Mucosa of descending colon (tissue), 3 donors: ENCODE results near the gene FURIN. TPM values are rescaled to one million over a fixed set of nuclear protein-coding genes. Genes with fewer than 3 reads are reported as not detected.
"Not testable (repeated sequence)": the region's sequence is repeated elsewhere in the genome, so short reads cannot be mapped to it uniquely, and the experiment has no call there.

Experiments used
- ATAC-seq: fragments of 200-7000 bp; cut with Tn5 transposase; one replicate; pipeline ENCODE4 v1.9.1; 2020; ENCODE audit warnings: mild to moderate bottlenecking, moderate library complexity
- DNase-seq, 3 donors: peaks; one replicate each; pipeline ENCODE4 v3.0.0-alpha.2; 2020
- H3K36me3 ChIP-seq: fragments of 200-600 bp; one replicate; pipeline ENCODE4 v1.8.0; 2021; ENCODE audit warnings: low read depth, mild to moderate bottlenecking
- H3K4me1 ChIP-seq: fragments of 200-600 bp; one replicate; pipeline ENCODE4 v1.8.0; 2021; ENCODE audit warnings: low read depth, mild to moderate bottlenecking
- H3K4me3 ChIP-seq: fragments of 200-600 bp; one replicate; pipeline ENCODE4 v1.8.0; 2021; ENCODE audit warnings: mild to moderate bottlenecking
- H3K9me3 ChIP-seq: fragments of 200-600 bp; one replicate; pipeline ENCODE4 v1.8.0; 2021; ENCODE audit warnings: mild to moderate bottlenecking
- intact Hi-C, 2 donors: fragments of 100-400 bp; cut with DNase I in 1 of 2; cut with micrococcal nuclease in 1 of 2; formaldehyde crosslinking; loops; one replicate each; pipeline versions ENCODE4 v1.11.0 to v1.11.1; 2022; cut with DNase I, micrococcal nuclease
- total RNA-seq, 3 donors: library from RNA; stranded (reverse); fragmentation: NEBNext Ultra II Directional in 2 of 3; extraction: Animal tissue kit (Norgen Biotek cat#: 25700) in 2 of 3; gene quantifications; one replicate each; pipeline versions ENCODE4 v1.2.1 to v1.2.4, GENCODE V29; 2021 to 2023
- TF ChIP-seq, protein P1 (sequence below): fragments of 200-600 bp; IDR thresholded peaks from one replicate; pipeline ENCODE4 v1.8.0; 2022; ENCODE audit warnings: antibody characterized with exemption, mild to moderate bottlenecking
- donor health status: DM: no; HTN: no; CAD: no; lungs with moderate emphysema.
- donor health status: DM: no; HTN: no; CAD: no.
- donor health status: DM: no; HTN: yes; CAD: no.

FURIN gene
- total RNA-seq, 3 donors from 2014 or later, result 65.9 to 83.4 (median 67.4) TPM

DNA sequence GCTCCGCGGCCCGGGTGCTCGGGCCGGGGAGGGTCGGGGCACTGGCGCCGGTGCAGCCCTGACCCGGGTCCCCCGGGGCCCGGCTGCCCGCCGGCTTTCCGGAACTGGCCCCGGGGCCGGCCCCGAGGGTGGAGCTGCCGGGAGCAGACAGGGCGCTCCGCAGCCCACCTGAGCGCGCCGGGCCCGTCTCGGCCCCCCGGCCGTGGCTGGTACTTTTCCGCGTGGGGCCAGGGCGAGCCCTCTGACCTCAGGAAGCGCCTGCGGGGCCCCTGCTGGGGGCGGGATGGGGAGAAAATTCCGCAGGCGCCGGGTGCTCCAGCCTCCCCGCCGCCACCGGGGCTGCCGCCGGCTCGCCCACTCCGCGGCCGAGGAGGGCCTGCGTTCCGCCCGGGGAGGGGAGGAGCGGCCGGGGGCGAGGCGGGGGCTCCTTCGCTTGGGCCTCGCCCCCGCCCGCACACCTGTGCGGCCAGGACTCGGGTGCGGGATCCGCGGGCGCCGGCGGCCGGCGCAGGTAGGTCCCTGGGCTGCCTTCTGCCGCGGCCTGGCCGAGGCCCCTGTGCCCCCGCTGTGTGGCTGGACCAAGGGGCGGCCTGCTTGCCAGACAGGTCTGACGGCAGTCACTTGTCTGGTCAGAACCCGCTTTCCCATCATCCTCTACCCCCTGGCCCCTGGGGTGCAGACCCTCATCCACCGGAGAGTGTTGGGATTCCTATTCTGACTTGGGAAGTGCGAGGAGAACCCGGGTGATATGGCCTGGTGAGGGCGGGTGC, 3.5 kb downstream of the FURIN start:
- Histone ChIP-seq H3K4me3 (peak overlapping the region; percentile 82), H3K36me3 (no peaks in the 10 kb centered on the region), H3K9me3 (no peaks in the 10 kb centered on the region), H3K4me1 (peaks cover 36% of the 10 kb centered on the region)
- ATAC-seq (peak; percentile 42), DNase-seq (peak in 2 of 3 donors; percentile 47 to 67)
- intact Hi-C loops, result loop anchor here in 1 of 2 donors (10.0 kb wide), 1 partner anchor 157 kb away; the partner anchor contains the start of gene BLM
- TF ChIP-seq, protein P1, sequence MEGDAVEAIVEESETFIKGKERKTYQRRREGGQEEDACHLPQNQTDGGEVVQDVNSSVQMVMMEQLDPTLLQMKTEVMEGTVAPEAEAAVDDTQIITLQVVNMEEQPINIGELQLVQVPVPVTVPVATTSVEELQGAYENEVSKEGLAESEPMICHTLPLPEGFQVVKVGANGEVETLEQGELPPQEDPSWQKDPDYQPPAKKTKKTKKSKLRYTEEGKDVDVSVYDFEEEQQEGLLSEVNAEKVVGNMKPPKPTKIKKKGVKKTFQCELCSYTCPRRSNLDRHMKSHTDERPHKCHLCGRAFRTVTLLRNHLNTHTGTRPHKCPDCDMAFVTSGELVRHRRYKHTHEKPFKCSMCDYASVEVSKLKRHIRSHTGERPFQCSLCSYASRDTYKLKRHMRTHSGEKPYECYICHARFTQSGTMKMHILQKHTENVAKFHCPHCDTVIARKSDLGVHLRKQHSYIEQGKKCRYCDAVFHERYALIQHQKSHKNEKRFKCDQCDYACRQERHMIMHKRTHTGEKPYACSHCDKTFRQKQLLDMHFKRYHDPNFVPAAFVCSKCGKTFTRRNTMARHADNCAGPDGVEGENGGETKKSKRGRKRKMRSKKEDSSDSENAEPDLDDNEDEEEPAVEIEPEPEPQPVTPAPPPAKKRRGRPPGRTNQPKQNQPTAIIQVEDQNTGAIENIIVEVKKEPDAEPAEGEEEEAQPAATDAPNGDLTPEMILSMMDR, result no peak

DNA sequence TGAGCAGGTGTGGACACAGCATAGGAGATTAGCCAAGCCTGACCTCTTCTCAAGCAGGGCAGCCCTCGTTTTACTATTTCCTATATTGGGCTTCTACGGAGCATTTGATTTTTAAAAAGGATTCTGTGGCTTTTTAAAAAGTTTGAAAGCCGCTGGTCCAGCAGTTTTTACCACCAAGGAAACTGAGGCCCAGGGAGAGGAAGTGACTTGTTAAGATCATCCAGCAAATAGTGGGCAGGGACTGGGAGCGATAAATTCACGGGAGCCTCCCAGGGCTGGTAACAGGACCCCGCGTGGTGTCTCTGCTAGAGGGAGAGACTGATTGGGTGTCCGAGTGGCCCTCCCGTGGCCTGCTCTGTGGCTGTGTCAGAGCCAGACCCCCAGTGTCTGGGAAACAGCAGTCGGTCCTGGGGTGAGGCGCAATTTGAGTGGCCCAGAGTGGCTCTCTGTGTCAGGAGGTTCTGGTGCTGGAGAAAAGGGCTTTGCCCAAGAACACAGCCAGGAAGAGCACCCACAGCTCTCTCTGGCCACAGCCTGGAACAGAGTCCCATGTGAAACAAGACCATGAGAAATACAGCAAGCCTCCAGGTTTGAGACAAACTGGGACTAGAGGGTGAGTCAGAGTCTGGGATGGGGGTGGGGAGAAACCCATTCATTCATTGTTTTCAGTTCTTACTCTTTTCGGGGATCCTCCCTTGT, 4.2 kb downstream of the FURIN start:
- TF ChIP-seq, protein P1, result no peak
- no peak for DNase-seq
- Histone ChIP-seq H3K9me3 (no peaks in the 10 kb centered on the region), H3K4me1 (peaks cover 36% of the 10 kb centered on the region), H3K36me3 (no peaks in the 10 kb centered on the region), H3K4me3 (peak overlapping the region; percentile 82)
- no peak for ATAC-seq
- intact Hi-C loops, result loop anchor here in 1 of 2 donors (10.0 kb wide), 1 partner anchor 158 kb away; the partner anchor contains the start of gene BLM

DNA sequence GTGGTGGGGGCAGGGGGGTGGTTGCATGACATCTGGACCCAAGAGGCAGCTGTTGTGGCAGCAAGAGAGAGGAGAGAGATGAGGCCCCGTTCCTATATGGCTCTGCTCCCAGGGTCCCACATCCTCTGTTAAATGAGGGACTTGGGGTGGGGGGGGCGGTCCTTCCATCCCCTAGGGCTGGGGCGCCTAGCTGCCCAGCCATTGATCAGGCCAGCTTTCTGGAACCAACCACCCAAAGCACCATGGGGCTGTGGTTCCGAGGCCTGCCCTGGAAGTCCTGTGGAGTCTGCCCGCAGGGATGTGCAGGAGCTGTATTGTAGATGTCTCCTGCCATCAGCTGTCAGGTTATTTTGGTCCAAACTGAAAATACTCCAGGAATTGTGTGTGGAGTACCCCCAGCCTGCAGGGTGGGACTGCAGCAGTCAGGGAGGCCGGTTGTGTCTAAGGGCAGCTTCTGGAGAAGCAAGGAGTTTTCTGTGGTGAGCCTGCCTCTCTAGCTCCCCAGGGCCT, 5.2 kb downstream of the FURIN start:
- no peak for ATAC-seq
- intact Hi-C loops, result loop anchor here in 1 of 2 donors (10.0 kb wide), 1 partner anchor 159 kb away; the partner anchor contains the start of gene BLM
- no peak for DNase-seq
- TF ChIP-seq, protein P1, result no peak
- Histone ChIP-seq H3K4me1 (peaks cover 36% of the 10 kb centered on the region), H3K4me3 (no peak overlapping the region), H3K36me3 (peaks cover 5% of the 10 kb centered on the region), H3K9me3 (no peaks in the 10 kb centered on the region)

DNA sequence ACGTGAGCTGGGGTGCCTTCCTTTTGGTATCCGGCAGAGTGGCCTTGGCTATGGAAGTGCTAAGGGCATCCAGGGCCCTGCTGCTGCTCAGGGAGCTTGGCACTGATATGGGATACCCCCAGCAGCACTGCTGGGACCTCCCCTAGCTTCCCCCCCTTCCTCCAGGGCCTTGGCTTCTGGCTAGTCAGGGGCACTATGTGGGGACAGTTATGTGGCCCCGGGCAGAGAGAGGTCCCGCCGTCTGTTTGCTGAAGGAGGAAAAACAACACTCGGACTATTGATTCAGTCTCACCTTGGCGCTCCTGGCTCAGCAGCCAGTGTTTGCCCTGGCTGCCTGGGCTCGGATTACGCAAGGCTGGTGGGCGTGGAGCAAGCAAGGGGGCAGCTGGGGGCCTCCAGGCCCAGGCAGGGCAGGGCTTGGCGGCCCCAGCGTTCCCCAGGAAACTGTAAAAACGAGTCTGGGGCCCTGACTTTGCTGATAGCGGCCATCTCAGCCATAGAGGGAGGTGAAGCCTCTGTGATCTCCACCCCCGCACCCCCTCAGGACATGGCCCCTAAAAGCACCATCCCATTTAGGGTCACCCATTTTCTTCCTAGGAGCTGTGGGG, 5.7 kb downstream of the FURIN start:
- Histone ChIP-seq H3K36me3 (peaks cover 5% of the 10 kb centered on the region), H3K4me3 (no peak overlapping the region), H3K4me1 (peaks cover 36% of the 10 kb centered on the region), H3K9me3 (no peaks in the 10 kb centered on the region)
- ATAC-seq, result no peak
- TF ChIP-seq, protein P1, result no peak
- intact Hi-C loops, result loop anchor here in 1 of 2 donors (10.0 kb wide), 1 partner anchor 159 kb away; the partner anchor contains the start of gene BLM
- DNase-seq, result peak in 1 of 3 donors; percentile 44

DNA sequence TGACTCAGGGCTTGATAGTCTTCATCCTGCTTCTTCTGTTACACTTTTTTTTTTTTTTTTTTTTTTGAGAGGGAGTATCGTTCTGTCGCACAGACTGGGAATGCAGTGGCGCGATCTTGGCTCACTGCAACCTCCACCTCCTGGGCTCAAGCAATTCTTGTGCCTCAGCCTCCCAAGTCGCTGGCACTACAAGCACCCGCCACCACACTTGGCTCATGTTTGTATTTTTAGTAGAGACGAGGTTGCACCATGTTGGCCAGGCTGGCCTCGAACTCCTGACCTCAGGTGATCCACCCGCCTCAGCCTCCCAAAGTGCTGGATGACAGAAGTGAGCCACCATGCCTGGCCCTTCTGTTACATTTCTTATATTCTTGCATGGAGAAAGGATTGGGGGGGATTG, 6.6 kb downstream of the FURIN start:
- H3K4me1 ChIP-seq, result peaks cover 29% of the 10 kb centered on the region
- DNase-seq, H3K9me3 ChIP-seq, H3K4me3 ChIP-seq, ATAC-seq, H3K36me3 ChIP-seq: not testable (repeated sequence)
- intact Hi-C loops, result loop anchor here in 1 of 2 donors (10.0 kb wide), 1 partner anchor 160 kb away; the partner anchor contains the start of gene BLM
